8988T (cell line): Measurements from ENCODE around the gene RNF146.
"Not testable (repeated sequence)": the region's sequence is repeated elsewhere in the genome, so short reads cannot be mapped to it uniquely, and the experiment has no call there.

Experiments used
- DNase-seq: peaks from one replicate; pipeline ENCODE4 v3.0.0; 2011

Gene RNF146

GRCh38 chr6:127289934-127290333, 23.3 kb downstream of the RNF146 start:
- DNase-seq = no peak

GRCh38 chr6:127290391-127291265, 24.0 kb downstream of the RNF146 start:
- no peak for DNase-seq

- no peak for DNase-seq
These were observed 24.8 kb downstream of the RNF146 start for GRCh38 chr6:127291495-127291894.

- no peak for DNase-seq
These were observed 30.9 kb downstream of the RNF146 start for GRCh38 chr6:127297502-127298070.

GRCh38 chr6:127298475-127298874, 31.8 kb downstream of the RNF146 start:
- DNase-seq = no peak

- no peak for DNase-seq
These were observed 33.0 kb downstream of the RNF146 start for GRCh38 chr6:127299522-127300240.

GRCh38 chr6:127300411-127300810, 33.7 kb downstream of the RNF146 start:
- no peak for DNase-seq

GRCh38 chr6:127301199-127301700, 34.6 kb downstream of the RNF146 start:
- no peak for DNase-seq

GRCh38 chr6:127302728-127303660, 36.3 kb downstream of the RNF146 start:
- no peak for DNase-seq

- DNase-seq = no peak
These were observed 37.3 kb downstream of the RNF146 start for GRCh38 chr6:127303917-127304316.

- no peak for DNase-seq
These were observed 39.1 kb downstream of the RNF146 start for GRCh38 chr6:127305741-127306140.

- DNase-seq = no peak
These were observed 50.9 kb downstream of the RNF146 start for GRCh38 chr6:127317388-127318128.

- DNase-seq = no peak
These were observed 53.0 kb downstream of the RNF146 start for GRCh38 chr6:127319686-127320085.

- no peak for DNase-seq
These were observed 61.5 kb downstream of the RNF146 start for GRCh38 chr6:127328043-127328609.

- not testable (repeated sequence) for DNase-seq
These were observed 64.6 kb downstream of the RNF146 start for GRCh38 chr6:127331256-127331655.

GRCh38 chr6:127332383-127332961, 65.8 kb downstream of the RNF146 start:
- DNase-seq = no peak
